Stimulated activated CD8-positive, alpha-beta memory T cell treated with anti-CD3 and anti-CD28 coated beads, Interleukin-2, amount 100 ng/mL, for 48 hours (primary cell): Measurements from ENCODE around the gene CSH1.
A peak's percentile ranks its signal among the peaks of the same experiment; 100 is the strongest.
"Not testable (repeated sequence)": the region's sequence is repeated elsewhere in the genome, so short reads cannot be mapped to it uniquely, and the experiment has no call there.

Experiments used
- DNase-seq, 2 donors: peaks; one replicate each; pipeline ENCODE4 v3.0.0-alpha.2; 2020; ENCODE audit warnings: low read depth in 2 of 2

CSH1 gene

GRCh38 chr17:63904796-63905195 lies 8.4 kb upstream of the CSH1 start:
- not testable (repeated sequence) for DNase-seq

GRCh38 chr17:63903787-63904201 lies 7.4 kb upstream of the CSH1 start:
- not testable (repeated sequence) for DNase-seq

GRCh38 chr17:63901971-63902370 lies 5.6 kb upstream of the CSH1 start:
- not testable (repeated sequence) for DNase-seq

GRCh38 chr17:63898899-63899798 lies 2.8 kb upstream of the CSH1 start:
- DNase-seq = not testable (repeated sequence)

- not testable (repeated sequence) for DNase-seq
Measured at GRCh38 chr17:63894821-63895220, 1.6 kb downstream of the CSH1 start.

GRCh38 chr17:63894021-63894420 lies 2.4 kb downstream of the CSH1 start:
- not testable (repeated sequence) for DNase-seq

- not testable (repeated sequence) for DNase-seq
Measured at GRCh38 chr17:63892316-63893037, 3.9 kb downstream of the CSH1 start.

GRCh38 chr17:63889026-63889848 lies 7.1 kb downstream of the CSH1 start:
- not testable (repeated sequence) for DNase-seq

GRCh38 chr17:63885119-63885518 lies 11.3 kb downstream of the CSH1 start:
- not testable (repeated sequence) for DNase-seq

GRCh38 chr17:63882626-63883126 lies 13.7 kb downstream of the CSH1 start:
- not testable (repeated sequence) for DNase-seq

- peak; percentile 20 to 41 for DNase-seq
Measured at GRCh38 chr17:63881935-63882601, 14.3 kb downstream of the CSH1 start, which contains the start of gene GH2. TSS of gene GH2 (minus strand) at chr17:63881944. CDS start at chr17:63881801, 143 bp downstream.

GRCh38 chr17:63881337-63881736 lies 15.0 kb downstream of the CSH1 start:
- not testable (repeated sequence) for DNase-seq

- DNase-seq = no peak
Measured at GRCh38 chr17:63880706-63881105, 15.7 kb downstream of the CSH1 start.

- DNase-seq = not testable (repeated sequence)
Measured at GRCh38 chr17:63878413-63878812, 18.0 kb downstream of the CSH1 start.

- not testable (repeated sequence) for DNase-seq
Measured at GRCh38 chr17:63874693-63875092, 21.7 kb downstream of the CSH1 start.

GRCh38 chr17:63874061-63874626 lies 22.2 kb downstream of the CSH1 start:
- not testable (repeated sequence) for DNase-seq

- not testable (repeated sequence) for DNase-seq
Measured at GRCh38 chr17:63873577-63873976, 22.8 kb downstream of the CSH1 start, which contains the start of gene CSH2. TSS of gene CSH2 (minus strand) at chr17:63873677. CDS start at chr17:63873614, 63 bp downstream.

GRCh38 chr17:63871646-63872365 lies 24.6 kb downstream of the CSH1 start:
- not testable (repeated sequence) for DNase-seq

- not testable (repeated sequence) for DNase-seq
Measured at GRCh38 chr17:63870292-63870665, 26.1 kb downstream of the CSH1 start.
